ENCODE data around the gene TMEM190. TPM values are rescaled to one million over a fixed set of nuclear protein-coding genes. Genes with fewer than 3 reads are reported as not detected.

Gene TMEM190
- total RNA-seq, 1 experiment from 2014 or later: not detected

- no TSS peak for BruUV-seq (replicated peaks)
- DNase-seq: no peak
- Mint-ChIP-seq H3K27ac (ENCODE audit: unreplicated experiment) (no peak within 1 kb of the TSS), H3K36me3 (ENCODE audit: insufficient read depth, unreplicated experiment) (peaks cover 22% of the 10 kb centered on the region), H3K4me3 (ENCODE audit: low read depth, unreplicated experiment) (peak within 1 kb of the TSS; percentile 79), H3K9me3 (ENCODE audit: low read depth, unreplicated experiment) (no peaks in the 10 kb centered on the region), H3K4me1 (ENCODE audit: low read depth, unreplicated experiment) (peaks cover 33% of the 10 kb centered on the region), H3K27me3 (ENCODE audit: unreplicated experiment) (peaks cover 87% of the 10 kb centered on the region)
- TF ChIP-seq CTCF (IDR thresholded peaks at IDR 0.05; ENCODE audit: unreplicated experiment): no peak
- intact Hi-C loops (cut with micrococcal nuclease; ENCODE audit: unreplicated experiment): no loop called here
- CTCF ChIA-PET: interaction anchor here (0.8 to 1.1 kb wide), 2 partner anchors 15 to 283 kb away, joined by 3 to 4 read pairs; partner anchors contain the start of gene KMT5C
These were observed 21.9 kb upstream of the TMEM190 start, which contains the start of gene COX6B2 for GRCh38 chr19:55354698-55355212. COX6B2 (minus strand) TSS chr19:55354719; CDS start chr19:55354521, 198 bp downstream.

GRCh38 chr19:55355213-55355821 is 21.3 kb upstream of the TMEM190 start:
- Mint-ChIP-seq H3K4me1 (ENCODE audit: low read depth, unreplicated experiment) (peaks cover 31% of the 10 kb centered on the region), H3K27ac (ENCODE audit: unreplicated experiment) (no peak overlapping the region), H3K36me3 (ENCODE audit: insufficient read depth, unreplicated experiment) (peaks cover 21% of the 10 kb centered on the region), H3K4me3 (ENCODE audit: low read depth, unreplicated experiment) (no peak overlapping the region), H3K27me3 (ENCODE audit: unreplicated experiment) (peaks cover 87% of the 10 kb centered on the region), H3K9me3 (ENCODE audit: low read depth, unreplicated experiment) (no peaks in the 10 kb centered on the region)
- intact Hi-C loops (cut with micrococcal nuclease; ENCODE audit: unreplicated experiment): no loop called here
- TF ChIP-seq CTCF (IDR thresholded peaks at IDR 0.05; ENCODE audit: unreplicated experiment): no peak
- CTCF ChIA-PET: interaction anchor here (0.7 to 1.1 kb wide), 3 partner anchors 16 to 282 kb away, joined by 3 to 4 read pairs (median 3); partner anchors contain the start of gene KMT5C
- no peak for DNase-seq
- BruUV-seq (replicated peaks): no TSS peak

- no peak overlapping the region for H3K4me3 Mint-ChIP-seq (ENCODE audit: low read depth, unreplicated experiment)
- no peak for DNase-seq
- peaks cover 13% of the 10 kb centered on the region for H3K36me3 Mint-ChIP-seq (ENCODE audit: insufficient read depth, unreplicated experiment)
- H3K4me1 Mint-ChIP-seq (ENCODE audit: low read depth, unreplicated experiment): no peaks in the 10 kb centered on the region
- CTCF ChIA-PET: interaction anchor here (0.7 kb wide), 1 partner anchor 57 kb away, joined by 5 read pairs; no protein-coding TSS in a partner anchor
- no TSS peak for BruUV-seq (replicated peaks)
- H3K27ac Mint-ChIP-seq (ENCODE audit: unreplicated experiment): no peak overlapping the region
- H3K27me3 Mint-ChIP-seq (ENCODE audit: unreplicated experiment): peaks cover 63% of the 10 kb centered on the region
- no peak for TF ChIP-seq CTCF (IDR thresholded peaks at IDR 0.05; ENCODE audit: unreplicated experiment)
- intact Hi-C loops (cut with micrococcal nuclease; ENCODE audit: unreplicated experiment): no loop called here
- no peaks in the 10 kb centered on the region for H3K9me3 Mint-ChIP-seq (ENCODE audit: low read depth, unreplicated experiment)
These were observed 18.1 kb upstream of the TMEM190 start for GRCh38 chr19:55358493-55358892.

- peaks cover 63% of the 10 kb centered on the region for H3K27me3 Mint-ChIP-seq (ENCODE audit: unreplicated experiment)
- no peak for TF ChIP-seq CTCF (IDR thresholded peaks at IDR 0.05; ENCODE audit: unreplicated experiment)
- no peak overlapping the region for H3K4me3 Mint-ChIP-seq (ENCODE audit: low read depth, unreplicated experiment)
- BruUV-seq (replicated peaks): no TSS peak
- H3K27ac Mint-ChIP-seq (ENCODE audit: unreplicated experiment): no peak overlapping the region
- no peaks in the 10 kb centered on the region for H3K4me1 Mint-ChIP-seq (ENCODE audit: low read depth, unreplicated experiment)
- peaks cover 6% of the 10 kb centered on the region for H3K36me3 Mint-ChIP-seq (ENCODE audit: insufficient read depth, unreplicated experiment)
- CTCF ChIA-PET: interaction anchor here (0.6 to 0.7 kb wide), 2 partner anchors 57 to 342 kb away, joined by 3 to 5 read pairs; no protein-coding TSS in a partner anchor
- intact Hi-C loops (cut with micrococcal nuclease; ENCODE audit: unreplicated experiment): no loop called here
- no peak for DNase-seq
- no peaks in the 10 kb centered on the region for H3K9me3 Mint-ChIP-seq (ENCODE audit: low read depth, unreplicated experiment)
These were observed 17.4 kb upstream of the TMEM190 start for GRCh38 chr19:55358943-55359908.

All from Calu3 (cell line).